ENCODE measurements around the gene ARHGAP10. TPM values are rescaled to one million over a fixed set of nuclear protein-coding genes. Genes with fewer than 3 reads are reported as not detected.

Gene ARHGAP10
- total RNA-seq, 1 donor from 2014 or later, result 28.0 TPM

- Mint-ChIP-seq H3K4me1 (ENCODE audit: low read depth, unreplicated experiment) (peaks cover 40% of the 10 kb centered on the region), H3K36me3 (ENCODE audit: low read depth, unreplicated experiment) (peaks cover 2% of the 10 kb centered on the region), H3K9me3 (ENCODE audit: unreplicated experiment) (no peaks in the 10 kb centered on the region), H3K27me3 (ENCODE audit: low read depth, unreplicated experiment) (no peaks in the 10 kb centered on the region), H3K4me3 (ENCODE audit: unreplicated experiment) (peak overlapping the region; percentile 45), H3K27ac (ENCODE audit: unreplicated experiment) (peak overlapping the region; percentile 92)
- DNase-seq (ENCODE audit: low read depth) (peak; percentile 35), FAIRE-seq (no peak)
- H3K4me3 ChIP-seq (ENCODE audit: insufficient read depth, low read depth, low read length), result peak overlapping the region; percentile 27
- H3K36me3 ChIP-seq (ENCODE audit: insufficient read depth, low read length), result no peaks in the 10 kb centered on the region
- TF ChIP-seq EZH2 (IDR thresholded peaks at IDR 0.05; ENCODE audit: insufficient read depth, low read length), result no peak
- TF ChIP-seq CTCF (IDR thresholded peaks at IDR 0.05; ENCODE audit: insufficient read depth, low read depth, low read length), result no peak
- no peaks in the 10 kb centered on the region for H3K27me3 ChIP-seq (ENCODE audit: insufficient read depth, low read length)
- peak overlapping the region; percentile 80 for H3K27ac ChIP-seq (ENCODE audit: low read depth, low read length)
- H3K4me2 ChIP-seq (ENCODE audit: low read length), result peak overlapping the region; percentile 72
- H4K20me1 ChIP-seq (ENCODE audit: insufficient read depth, low read length), result peaks cover 18% of the 10 kb centered on the region
- H3K9me3 ChIP-seq (ENCODE audit: insufficient read depth, low read depth, low read length), result no peaks in the 10 kb centered on the region
- no peak overlapping the region for H2AFZ ChIP-seq (ENCODE audit: low read depth, low read length)
- H3K79me2 ChIP-seq (ENCODE audit: insufficient read depth, low read length), result peaks cover 77% of the 10 kb centered on the region
- H3K9ac ChIP-seq (ENCODE audit: low read length), result peak overlapping the region; percentile 67
- peaks cover 44% of the 10 kb centered on the region for H3K4me1 ChIP-seq (ENCODE audit: insufficient read depth, low read length)
These were observed 3.8 kb downstream of the ARHGAP10 start for GRCh38 chr4:147735413-147736301.

DNA sequence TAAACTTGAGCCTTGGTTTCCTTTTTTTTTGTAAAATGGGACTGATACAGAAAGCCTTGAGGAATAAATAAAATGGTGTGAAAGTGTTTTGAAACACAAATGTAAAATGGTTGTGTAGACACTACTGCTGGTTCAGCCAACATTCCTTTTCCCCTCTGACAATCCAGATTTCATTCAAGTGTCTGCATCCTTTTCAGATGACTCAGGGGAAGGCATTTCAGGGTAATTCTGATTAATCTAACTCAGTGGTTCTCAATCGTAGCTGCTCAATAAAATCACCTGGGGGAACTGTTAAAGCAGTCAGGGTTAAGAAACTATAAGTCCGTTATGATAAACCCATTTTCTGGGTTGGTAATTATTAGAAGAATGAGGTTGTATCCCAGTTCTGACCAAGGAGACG lies 4.6 kb downstream of the ARHGAP10 start:
- DNase-seq (ENCODE audit: low read depth) (peak; percentile 88), FAIRE-seq (peak; percentile 93)
- peaks cover 48% of the 10 kb centered on the region for H3K4me1 Mint-ChIP-seq (ENCODE audit: low read depth, unreplicated experiment)
- H3K9me3 ChIP-seq (ENCODE audit: insufficient read depth, low read depth, low read length), result no peaks in the 10 kb centered on the region
- H3K79me2 ChIP-seq (ENCODE audit: insufficient read depth, low read length), result peaks cover 82% of the 10 kb centered on the region
- H3K27ac ChIP-seq (ENCODE audit: low read depth, low read length), result peak overlapping the region; percentile 80
- H2AFZ ChIP-seq (ENCODE audit: low read depth, low read length), result no peak overlapping the region
- H3K36me3 ChIP-seq (ENCODE audit: insufficient read depth, low read length), result no peaks in the 10 kb centered on the region
- H3K9ac ChIP-seq (ENCODE audit: low read length), result peak overlapping the region; percentile 67
- no peak for TF ChIP-seq CTCF (IDR thresholded peaks at IDR 0.05; ENCODE audit: insufficient read depth, low read depth, low read length)
- TF ChIP-seq EZH2 (IDR thresholded peaks at IDR 0.05; ENCODE audit: insufficient read depth, low read length), result no peak
- peak overlapping the region; percentile 45 for H3K4me3 Mint-ChIP-seq (ENCODE audit: unreplicated experiment)
- H4K20me1 ChIP-seq (ENCODE audit: insufficient read depth, low read length), result peaks cover 21% of the 10 kb centered on the region
- peak overlapping the region; percentile 27 for H3K4me3 ChIP-seq (ENCODE audit: insufficient read depth, low read depth, low read length)
- H3K4me1 ChIP-seq (ENCODE audit: insufficient read depth, low read length), result peaks cover 40% of the 10 kb centered on the region
- H3K27ac Mint-ChIP-seq (ENCODE audit: unreplicated experiment), result peak overlapping the region; percentile 92
- no peaks in the 10 kb centered on the region for H3K27me3 ChIP-seq (ENCODE audit: insufficient read depth, low read length)
- H3K9me3 Mint-ChIP-seq (ENCODE audit: unreplicated experiment), result no peaks in the 10 kb centered on the region
- peaks cover 2% of the 10 kb centered on the region for H3K36me3 Mint-ChIP-seq (ENCODE audit: low read depth, unreplicated experiment)
- no peaks in the 10 kb centered on the region for H3K27me3 Mint-ChIP-seq (ENCODE audit: low read depth, unreplicated experiment)
- H3K4me2 ChIP-seq (ENCODE audit: low read length), result peak overlapping the region; percentile 72

DNA sequence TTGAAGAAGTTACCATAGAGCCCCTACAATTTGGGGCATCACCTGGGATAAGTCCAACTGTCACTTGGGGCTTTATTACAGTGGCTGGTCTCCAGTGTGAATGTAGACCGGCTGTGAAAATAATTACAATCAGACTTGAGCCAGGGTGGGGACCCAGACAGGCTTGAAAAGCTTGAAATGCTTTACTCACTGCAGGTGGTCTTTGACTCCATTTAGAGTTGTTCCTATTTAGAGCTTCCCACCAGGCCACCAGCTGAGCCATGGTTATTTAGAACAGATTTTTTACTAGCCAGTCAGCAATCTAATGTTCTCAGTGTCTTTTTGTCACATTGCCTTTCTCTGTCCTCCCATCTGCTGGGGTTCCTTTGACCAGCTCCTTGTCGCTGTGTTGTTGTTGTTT lies 5.7 kb downstream of the ARHGAP10 start:
- peaks cover 85% of the 10 kb centered on the region for H3K79me2 ChIP-seq (ENCODE audit: insufficient read depth, low read length)
- no peaks in the 10 kb centered on the region for H3K9me3 Mint-ChIP-seq (ENCODE audit: unreplicated experiment)
- H3K4me1 Mint-ChIP-seq (ENCODE audit: low read depth, unreplicated experiment), result peaks cover 56% of the 10 kb centered on the region
- no peaks in the 10 kb centered on the region for H3K27me3 ChIP-seq (ENCODE audit: insufficient read depth, low read length)
- H3K27ac Mint-ChIP-seq (ENCODE audit: unreplicated experiment), result peak overlapping the region; percentile 67
- no peaks in the 10 kb centered on the region for H3K9me3 ChIP-seq (ENCODE audit: insufficient read depth, low read depth, low read length)
- no peak overlapping the region for H2AFZ ChIP-seq (ENCODE audit: low read depth, low read length)
- H3K36me3 ChIP-seq (ENCODE audit: insufficient read depth, low read length), result no peaks in the 10 kb centered on the region
- H3K36me3 Mint-ChIP-seq (ENCODE audit: low read depth, unreplicated experiment), result peaks cover 2% of the 10 kb centered on the region
- TF ChIP-seq CTCF (IDR thresholded peaks at IDR 0.05; ENCODE audit: insufficient read depth, low read depth, low read length), result no peak
- H3K9ac ChIP-seq (ENCODE audit: low read length), result no peak overlapping the region
- H3K4me2 ChIP-seq (ENCODE audit: low read length), result peak overlapping the region; percentile 17
- DNase-seq (ENCODE audit: low read depth), result no peak
- peaks cover 47% of the 10 kb centered on the region for H3K4me1 ChIP-seq (ENCODE audit: insufficient read depth, low read length)
- H3K4me3 Mint-ChIP-seq (ENCODE audit: unreplicated experiment), result no peak overlapping the region
- no peaks in the 10 kb centered on the region for H3K27me3 Mint-ChIP-seq (ENCODE audit: low read depth, unreplicated experiment)
- FAIRE-seq, result no peak
- peaks cover 27% of the 10 kb centered on the region for H4K20me1 ChIP-seq (ENCODE audit: insufficient read depth, low read length)
- no peak overlapping the region for H3K27ac ChIP-seq (ENCODE audit: low read depth, low read length)
- no peak overlapping the region for H3K4me3 ChIP-seq (ENCODE audit: insufficient read depth, low read depth, low read length)

All from astrocyte (in vitro differentiated cells and primary cell).